Activated T-helper 1 cell treated with Interleukin-2 at 50 U/mL for 16 hours (primary cell): ENCODE data around the gene ING4.

Experiments used
- DNase-seq: peaks from one replicate; pipeline ENCODE4 v3.0.0-alpha.2; 2020; ENCODE audit warnings: low read depth

Gene ING4

DNA sequence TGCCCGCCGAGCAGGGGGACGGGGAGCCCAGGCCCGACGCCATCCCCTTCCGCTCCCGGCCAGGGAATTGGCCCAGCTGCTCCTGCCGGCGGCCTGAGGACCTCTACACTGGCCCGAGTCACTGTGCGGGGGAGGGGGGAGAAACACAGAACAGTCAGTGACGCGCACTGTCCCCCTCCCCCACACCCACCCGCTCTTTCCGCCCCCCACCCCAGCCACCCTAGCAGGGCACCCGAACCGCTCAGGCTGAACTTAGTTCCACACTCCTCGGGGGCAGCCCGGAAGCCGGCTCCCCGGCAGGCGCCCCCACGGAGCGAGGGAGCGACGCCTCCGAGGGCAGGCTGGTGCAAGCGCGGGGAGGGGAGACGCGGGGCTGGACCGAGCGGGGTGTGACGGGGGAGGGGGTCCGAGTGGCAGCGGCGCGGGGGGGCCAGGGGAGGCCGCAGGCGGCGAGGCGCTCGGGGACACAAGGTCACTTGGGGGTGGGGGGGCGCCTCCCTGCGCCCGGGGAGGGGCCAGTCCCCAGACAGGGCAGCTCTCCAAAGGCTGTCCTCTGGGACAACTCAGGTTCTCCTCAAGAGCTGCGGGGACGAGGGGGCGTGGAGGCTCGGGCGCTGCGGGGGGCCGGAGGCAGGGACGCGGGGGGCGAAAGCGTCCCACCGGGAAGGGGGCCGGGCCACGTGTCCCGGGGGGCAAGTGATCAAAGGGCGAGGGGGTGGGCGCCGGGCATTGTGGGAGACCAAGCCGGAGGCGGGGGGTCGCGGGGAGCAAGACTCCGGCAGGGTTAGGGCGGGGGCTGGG, 56.4 kb downstream of the ING4 start:
- DNase-seq = peak; percentile 44

DNA sequence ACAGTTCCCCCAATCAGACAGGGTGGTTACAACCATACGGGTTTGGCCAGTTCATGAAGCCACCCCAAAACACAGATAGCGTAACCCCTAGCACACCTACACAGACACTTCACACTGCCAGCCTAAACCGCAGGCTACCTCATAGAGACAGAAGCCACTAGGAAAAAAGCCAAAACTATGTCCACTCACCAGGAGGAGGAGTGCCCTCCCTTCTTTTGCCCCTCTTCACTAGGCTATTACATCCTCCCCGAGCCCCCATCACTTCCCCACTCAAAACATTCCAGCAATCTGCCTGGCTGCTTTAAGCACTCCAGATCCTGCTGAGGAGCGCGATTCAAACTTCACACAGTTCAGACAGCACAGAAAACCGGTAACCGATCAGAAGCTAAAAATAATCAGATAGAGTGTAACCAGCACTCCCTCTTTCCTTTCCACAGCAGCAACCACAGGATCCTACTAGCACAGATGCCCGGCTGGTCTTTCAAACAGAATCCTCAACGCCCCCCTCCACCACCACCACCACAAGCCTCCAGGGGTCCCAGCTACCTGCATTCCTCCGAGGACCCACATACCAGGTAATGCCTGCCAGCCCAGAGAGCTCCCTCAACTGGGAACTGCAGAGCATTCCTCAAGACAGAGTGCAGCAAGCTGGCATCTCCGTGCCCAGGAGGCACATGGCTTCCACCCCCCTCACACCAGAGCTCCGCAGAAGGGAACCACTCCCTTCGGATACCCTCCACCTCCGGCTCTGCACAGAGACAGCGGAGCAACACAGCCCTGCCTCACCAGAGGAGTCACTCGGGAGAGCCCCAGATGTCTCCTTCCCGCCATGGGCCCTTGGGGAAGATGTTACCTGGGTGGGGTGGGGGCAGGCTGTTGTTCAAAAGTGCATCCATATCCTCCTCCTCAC, 57.2 kb downstream of the ING4 start:
- DNase-seq = no peak

DNA sequence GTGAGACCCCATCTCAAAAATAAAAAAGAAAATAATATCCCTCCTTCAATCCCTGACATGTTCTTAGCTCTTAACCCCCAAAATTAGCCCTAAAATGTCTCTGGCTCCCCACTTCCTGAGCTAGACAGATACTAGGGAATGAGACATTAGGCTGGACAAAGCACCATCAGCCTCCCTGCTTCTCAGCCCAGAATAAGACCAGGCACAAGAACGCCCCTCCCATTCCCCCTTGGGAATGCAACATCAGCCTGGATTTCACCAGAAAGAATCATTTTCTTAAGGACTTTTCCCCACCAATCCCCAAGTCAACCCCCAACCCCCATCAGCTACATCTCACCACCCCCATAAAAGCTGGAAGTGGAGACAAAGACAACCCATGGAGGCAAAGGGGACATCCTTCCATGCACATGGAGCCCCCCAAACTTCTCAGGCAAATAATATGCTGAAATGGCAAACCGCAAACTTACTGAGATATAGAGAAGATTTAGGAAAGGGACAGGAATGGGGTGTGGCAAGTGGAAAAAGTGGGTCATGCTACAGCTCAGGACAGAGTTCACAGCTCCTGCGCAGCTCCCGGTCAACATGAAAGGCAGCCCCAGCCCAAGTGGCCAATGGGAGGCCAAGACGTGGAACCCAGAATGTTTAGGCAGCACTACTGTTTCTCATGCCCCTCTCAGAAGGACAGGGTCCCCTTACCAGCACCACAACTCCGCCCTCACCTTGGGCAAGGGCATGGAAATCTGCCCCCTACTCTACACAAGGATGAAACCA, 58.5 kb downstream of the ING4 start:
- no peak for DNase-seq

DNA sequence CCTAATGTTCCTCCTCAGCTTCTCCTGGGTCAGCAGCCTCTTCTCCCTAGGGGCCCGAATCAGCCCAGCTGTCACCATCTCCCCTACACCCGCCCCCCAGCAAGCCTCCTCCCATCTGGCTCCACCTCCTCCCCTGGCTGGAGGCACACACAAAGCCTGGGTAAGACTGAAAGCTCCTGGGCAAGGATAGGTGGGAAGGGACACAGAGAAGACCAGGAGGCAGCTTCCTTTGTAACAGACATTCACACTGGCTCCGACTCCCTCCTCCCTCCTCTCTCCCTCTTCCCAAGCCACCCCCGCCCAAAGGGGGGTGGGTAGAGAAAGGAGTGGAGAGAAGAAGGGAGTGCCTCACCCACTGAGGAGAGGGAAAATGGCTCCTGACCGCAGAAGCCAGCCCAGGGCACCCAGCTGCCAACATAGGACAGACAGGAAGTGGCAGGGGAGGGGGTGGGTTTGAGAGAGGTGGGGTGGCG, 59.8 kb downstream of the ING4 start:
- no peak for DNase-seq

DNA sequence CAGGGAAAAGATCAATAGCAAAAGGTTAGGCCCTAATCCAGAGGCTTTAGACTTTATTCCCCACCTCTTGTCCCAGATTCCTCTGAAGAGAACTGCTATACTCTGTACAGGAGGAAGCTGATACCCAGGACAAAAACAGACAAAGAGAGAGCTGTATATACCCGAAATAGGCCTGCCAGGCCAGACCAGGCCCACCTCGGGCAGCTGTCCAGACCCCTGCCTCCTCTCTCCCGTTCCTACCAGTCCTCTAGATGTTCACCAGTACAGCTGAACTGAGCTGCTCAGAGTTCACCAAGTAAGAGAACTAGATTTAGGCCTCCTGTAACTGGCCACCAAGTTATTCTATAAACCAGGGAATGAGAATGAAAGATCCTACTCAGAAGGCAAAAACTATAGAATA, 60.4 kb downstream of the ING4 start:
- DNase-seq = no peak
